NB4 (cell line): Measurements from ENCODE around the gene PTPRD.

ENCODE experiments used
- DNase-seq: peaks from one replicate; pipeline ENCODE4 v3.0.0; 2010; ENCODE audit warnings: low read depth
- H3K4me3 ChIP-seq: one replicate; pipeline ENCODE4 v1.5.1; 2011; ENCODE audit warnings: mild to moderate bottlenecking, low read depth, low read length, moderate library complexity
- CTCF ChIP-seq: IDR thresholded peaks from one replicate; pipeline ENCODE4 v1.5.1; 2012; ENCODE audit warnings: low read depth, low read length
- MAX ChIP-seq: IDR thresholded peaks from 2 replicates; pipeline ENCODE4 v1.6.1; 2011; ENCODE audit warnings: low read depth, low read length
- MYC ChIP-seq: IDR thresholded peaks from 2 replicates; pipeline ENCODE4 v1.6.1; 2011; ENCODE audit warnings: low read depth, low read length
- POLR2A ChIP-seq: IDR thresholded peaks from 2 replicates; pipeline ENCODE4 v1.6.1; 2011; ENCODE audit warnings: mild to moderate bottlenecking; ENCODE audit not compliant: insufficient read length; ENCODE audit errors: extremely low read depth

The PTPRD gene

DNA sequence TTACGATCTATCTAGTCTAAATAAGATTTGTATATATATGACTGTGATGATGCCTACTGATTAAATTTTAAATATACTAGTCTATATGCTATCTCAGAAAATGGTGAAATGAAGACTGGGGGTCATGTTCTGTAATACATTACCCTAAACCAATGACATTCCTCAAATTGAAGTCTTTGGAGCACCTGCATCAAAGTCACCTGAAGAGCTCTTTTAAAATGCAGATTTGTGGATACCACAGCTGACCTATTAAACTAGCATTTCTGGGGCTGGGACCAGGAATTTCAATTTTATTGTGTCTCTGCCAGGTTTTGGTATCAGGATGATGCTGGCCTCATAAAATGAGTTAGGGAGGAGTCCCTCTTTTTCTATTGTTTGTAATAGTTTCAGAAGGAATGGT is 2181.3 kb downstream of the PTPRD start:
- DNase-seq = no peak
- H3K4me3 ChIP-seq = no peak overlapping the region
- TF ChIP-seq MAX (no peak), MYC (no peak)

DNA sequence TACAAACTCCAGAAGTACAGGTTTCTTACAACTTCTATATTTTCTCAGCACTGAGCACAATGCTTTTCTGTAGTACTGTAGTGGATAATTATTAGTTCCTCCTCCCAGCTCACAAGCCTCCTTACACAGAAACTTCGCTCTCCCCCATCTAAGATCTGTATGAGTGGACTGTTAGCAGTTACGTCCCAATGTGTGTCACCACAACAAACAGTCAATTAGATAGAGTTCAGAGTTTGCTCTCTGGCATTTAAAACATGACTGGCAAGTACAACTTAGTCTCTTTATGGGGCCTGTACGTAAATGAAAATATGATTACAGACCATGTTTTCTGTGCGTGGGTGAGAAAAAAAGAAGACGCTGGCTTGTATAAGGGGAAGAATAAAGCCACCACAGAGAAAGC is 2181.9 kb downstream of the PTPRD start:
- TF ChIP-seq MYC (no peak), POLR2A (no peak), MAX (no peak), CTCF (no peak)
- no peak overlapping the region for H3K4me3 ChIP-seq
- no peak for DNase-seq

- no peak for DNase-seq
- no peak overlapping the region for H3K4me3 ChIP-seq
- TF ChIP-seq MYC (no peak), MAX (no peak), POLR2A (no peak)
Measured at GRCh38 chr9:8429768-8430167, 2183.0 kb downstream of the PTPRD start.

DNA sequence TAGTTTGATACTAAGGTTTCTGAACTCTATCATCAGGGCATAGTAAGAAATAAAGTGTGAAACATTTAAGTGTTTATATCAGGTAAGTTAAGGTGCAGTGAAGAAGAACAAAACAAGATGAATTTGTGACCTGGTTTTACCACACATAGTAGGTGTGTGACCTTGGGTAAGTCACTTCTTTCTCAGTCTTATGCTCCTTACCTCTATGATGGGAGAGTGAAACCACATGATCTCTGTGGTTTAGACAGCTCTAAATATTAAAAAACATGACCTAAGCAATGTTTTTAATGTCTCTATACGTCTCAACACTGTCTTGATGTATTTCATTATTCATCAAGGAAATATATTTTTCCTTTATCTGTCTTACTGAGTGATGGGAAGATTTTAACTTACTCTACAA is 2183.6 kb downstream of the PTPRD start:
- H3K4me3 ChIP-seq = no peak overlapping the region
- no peak for DNase-seq
- TF ChIP-seq MYC (no peak), MAX (no peak), POLR2A (no peak), CTCF (no peak)

- no peak for DNase-seq
- TF ChIP-seq CTCF = no peak
- TF ChIP-seq MYC = no peak
- TF ChIP-seq POLR2A = no peak
- TF ChIP-seq MAX = no peak
- no peak overlapping the region for H3K4me3 ChIP-seq
Measured at GRCh38 chr9:8428389-8428788, 2184.4 kb downstream of the PTPRD start.

DNA sequence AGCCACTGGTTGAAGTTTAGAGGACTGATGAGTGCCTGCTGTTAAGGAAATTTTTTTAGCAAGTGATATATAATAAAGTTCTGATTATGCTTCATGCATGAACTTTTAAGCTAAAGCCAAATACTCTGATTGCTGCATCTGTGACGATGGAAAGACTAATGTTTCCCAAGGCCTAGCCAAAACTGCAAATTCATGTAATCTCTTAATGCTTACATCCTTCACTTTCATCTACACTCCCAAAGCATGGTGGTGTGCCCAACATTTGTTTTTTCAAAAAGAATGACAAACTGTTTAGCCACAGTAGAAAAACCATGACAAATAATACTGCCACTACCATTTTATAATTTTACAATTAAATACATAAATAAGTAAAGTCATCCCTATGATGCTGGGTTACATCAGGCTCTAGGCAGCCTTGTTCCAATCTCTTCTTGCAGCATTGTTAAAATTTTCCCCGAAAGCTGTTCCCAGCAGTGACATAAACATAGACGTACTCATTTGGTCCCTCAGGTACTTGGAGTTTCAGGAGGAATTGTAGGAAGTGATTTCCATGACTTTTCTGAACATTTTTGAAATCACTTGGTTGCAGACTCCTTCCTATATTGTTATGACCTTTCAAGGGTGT is 2187.9 kb downstream of the PTPRD start:
- TF ChIP-seq MYC (no peak), CTCF (no peak)
- no peak for DNase-seq
- no peak overlapping the region for H3K4me3 ChIP-seq

DNA sequence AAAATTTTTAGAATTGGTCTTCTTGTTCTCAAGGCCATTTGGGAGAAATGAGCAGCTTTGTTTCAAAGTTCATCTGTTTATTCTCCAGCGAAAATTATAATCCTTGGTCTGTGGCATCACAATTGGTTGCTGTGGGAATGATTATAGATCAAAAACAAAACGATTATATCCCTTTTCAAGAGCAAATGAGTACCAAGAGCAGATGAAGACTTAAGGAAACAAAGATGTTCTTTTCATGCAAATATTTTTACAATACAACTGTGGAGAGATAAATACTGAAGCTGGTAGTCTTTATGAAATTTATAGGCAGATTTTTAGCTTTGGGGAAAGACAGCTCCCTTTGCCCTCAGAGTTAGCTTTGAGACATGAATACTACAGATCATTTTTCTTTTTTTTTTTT is 2192.4 kb downstream of the PTPRD start:
- no peak overlapping the region for H3K4me3 ChIP-seq
- no peak for TF ChIP-seq MYC
- DNase-seq = no peak
